ENCODE results near the gene DUSP14. TPM values are rescaled to one million over a fixed set of nuclear protein-coding genes. Genes with fewer than 3 reads are reported as not detected.

DUSP14 gene
- total RNA-seq, 4 donors from 2014 or later: 76.5 to 133 (median 115) TPM

DNA sequence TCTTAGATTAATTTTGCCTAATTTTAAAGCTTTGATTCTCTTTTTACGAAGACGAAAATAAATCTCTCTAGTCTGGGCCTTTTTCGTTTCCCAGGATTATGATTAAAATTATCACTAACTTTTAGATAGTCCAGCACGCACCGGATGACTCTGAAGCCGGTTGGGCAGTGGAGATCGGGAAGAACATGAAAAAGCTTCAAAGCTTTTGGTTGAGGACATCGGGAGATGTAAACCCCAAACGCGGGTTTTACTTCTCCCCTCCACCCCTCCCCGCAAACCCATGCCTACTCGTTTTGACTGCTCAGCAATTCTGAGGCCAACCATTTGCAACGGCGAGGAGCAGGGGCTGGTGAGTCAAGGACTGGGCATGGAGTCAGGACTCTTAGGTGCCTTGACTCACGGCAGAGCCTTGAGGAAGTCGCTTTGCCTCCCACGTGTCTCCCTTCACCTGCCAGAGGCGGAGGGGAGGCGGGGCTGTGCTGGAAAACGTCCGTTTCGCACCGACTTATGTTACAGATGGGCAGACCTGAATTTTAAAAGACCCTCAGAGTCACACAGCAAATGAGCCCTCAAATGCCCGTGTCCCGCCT, 989 bp upstream of the DUSP14 start:
- H3K4me3 ChIP-seq (ENCODE audit: low read depth, poor library complexity, severe bottlenecking): peak overlapping the region; percentile 74
- intact Hi-C loops (cut with DNase I; ENCODE audit: low total_unique reads): no loop called here
- TF ChIP-seq, protein P1, sequence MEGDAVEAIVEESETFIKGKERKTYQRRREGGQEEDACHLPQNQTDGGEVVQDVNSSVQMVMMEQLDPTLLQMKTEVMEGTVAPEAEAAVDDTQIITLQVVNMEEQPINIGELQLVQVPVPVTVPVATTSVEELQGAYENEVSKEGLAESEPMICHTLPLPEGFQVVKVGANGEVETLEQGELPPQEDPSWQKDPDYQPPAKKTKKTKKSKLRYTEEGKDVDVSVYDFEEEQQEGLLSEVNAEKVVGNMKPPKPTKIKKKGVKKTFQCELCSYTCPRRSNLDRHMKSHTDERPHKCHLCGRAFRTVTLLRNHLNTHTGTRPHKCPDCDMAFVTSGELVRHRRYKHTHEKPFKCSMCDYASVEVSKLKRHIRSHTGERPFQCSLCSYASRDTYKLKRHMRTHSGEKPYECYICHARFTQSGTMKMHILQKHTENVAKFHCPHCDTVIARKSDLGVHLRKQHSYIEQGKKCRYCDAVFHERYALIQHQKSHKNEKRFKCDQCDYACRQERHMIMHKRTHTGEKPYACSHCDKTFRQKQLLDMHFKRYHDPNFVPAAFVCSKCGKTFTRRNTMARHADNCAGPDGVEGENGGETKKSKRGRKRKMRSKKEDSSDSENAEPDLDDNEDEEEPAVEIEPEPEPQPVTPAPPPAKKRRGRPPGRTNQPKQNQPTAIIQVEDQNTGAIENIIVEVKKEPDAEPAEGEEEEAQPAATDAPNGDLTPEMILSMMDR (IDR thresholded peaks at IDR 0.05): no peak
- TF ChIP-seq POLR2A (IDR thresholded peaks at IDR 0.05): no peak
- WGBS, 2 donors: 0 to 1% methylated on average over 24 to 25 of the region's 25 CpGs
- DNase-seq (ENCODE audit: low spot score in 2 of 2): peak; percentile 85 to 96

DNA sequence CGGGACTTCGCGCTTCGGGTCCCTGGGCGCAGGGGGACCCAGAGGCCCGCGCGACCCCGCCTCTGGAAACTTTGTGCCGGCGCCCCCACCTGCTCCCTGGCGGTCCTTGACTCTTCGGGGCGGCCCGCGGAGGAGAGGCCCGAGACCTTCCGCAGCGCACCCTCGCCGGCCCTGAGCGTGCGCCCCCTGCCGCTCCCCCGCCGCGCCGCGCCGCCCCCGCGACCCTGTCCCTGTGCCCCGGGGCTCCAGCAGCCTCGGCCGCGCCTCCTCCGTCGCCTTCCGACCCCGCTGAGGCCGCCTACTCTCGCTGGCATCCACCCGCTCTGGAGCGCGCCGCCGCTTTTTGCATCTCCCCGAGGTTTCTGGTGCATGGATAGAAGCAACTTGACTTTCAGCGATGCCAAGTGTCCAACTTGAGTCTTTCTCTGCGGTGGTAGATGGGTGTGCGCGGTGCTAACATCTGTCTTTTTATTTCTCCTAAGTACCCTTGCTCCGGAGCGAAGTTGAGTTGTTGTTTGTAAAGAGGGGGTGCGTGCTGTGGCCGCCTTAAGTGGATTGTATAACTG, 414 bp downstream of the DUSP14 start:
- TF ChIP-seq, protein P1 (IDR thresholded peaks at IDR 0.05): no peak
- TF ChIP-seq POLR2A (IDR thresholded peaks at IDR 0.05): no peak
- WGBS, 2 donors: 0% methylated on average over 14 to 28 of the region's 56 CpGs
- intact Hi-C loops (cut with DNase I; ENCODE audit: low total_unique reads): loop anchor here (10.0 kb wide), 1 partner anchor 65 kb away; no protein-coding TSS in a partner anchor
- H3K4me3 ChIP-seq (ENCODE audit: low read depth, poor library complexity, severe bottlenecking): peak overlapping the region; percentile 50
- DNase-seq (ENCODE audit: low spot score in 2 of 2): peak; percentile 60 to 94

DNA sequence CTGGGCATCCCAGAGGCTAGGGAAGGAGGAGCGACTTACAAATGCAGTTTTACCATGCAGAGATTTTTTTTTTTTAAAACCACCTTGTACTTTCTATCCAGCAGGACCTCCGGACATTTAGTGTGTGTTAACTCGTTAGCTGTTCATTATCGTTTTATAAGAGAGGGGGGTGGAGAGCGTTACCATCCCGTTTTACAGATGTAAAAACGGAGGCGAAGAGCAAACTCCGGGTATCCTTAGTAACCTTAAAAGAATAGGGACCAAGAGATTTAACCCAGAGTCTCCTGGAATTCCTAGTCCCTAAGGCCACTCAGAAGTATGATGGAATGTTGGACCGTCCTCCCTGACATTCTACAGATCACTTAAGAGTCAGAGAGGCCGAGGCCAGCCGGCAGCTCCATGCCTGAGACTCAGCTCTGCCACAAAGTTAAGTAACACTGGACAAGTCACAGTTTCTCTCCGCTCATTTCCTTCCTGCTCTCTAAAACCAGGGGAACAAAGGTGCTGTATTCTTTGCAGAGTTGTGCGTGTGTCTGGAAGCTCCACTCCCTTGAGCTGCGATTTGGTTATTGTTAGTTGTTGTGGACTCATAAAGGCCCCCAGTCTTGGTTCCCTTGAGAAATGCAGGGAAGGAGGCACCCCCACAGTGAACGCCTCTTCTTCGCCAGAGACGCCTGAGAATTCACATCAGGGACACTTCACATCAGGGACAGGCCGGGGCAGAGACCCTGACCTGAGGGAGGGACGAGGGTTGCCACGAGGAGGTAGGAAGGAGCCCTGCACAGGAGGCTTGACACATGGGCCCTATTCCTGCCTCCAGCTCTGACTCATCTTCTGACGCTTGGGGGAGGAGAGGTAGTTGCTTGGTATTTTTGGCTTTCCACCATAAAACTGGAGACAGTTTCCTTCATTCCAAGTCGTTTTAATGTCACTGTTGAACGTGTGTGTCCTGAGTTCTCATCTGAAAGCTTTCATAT, 1.2 kb downstream of the DUSP14 start:
- WGBS, 2 donors: 9 to 10% methylated on average over 24 of the region's 24 CpGs

DNA sequence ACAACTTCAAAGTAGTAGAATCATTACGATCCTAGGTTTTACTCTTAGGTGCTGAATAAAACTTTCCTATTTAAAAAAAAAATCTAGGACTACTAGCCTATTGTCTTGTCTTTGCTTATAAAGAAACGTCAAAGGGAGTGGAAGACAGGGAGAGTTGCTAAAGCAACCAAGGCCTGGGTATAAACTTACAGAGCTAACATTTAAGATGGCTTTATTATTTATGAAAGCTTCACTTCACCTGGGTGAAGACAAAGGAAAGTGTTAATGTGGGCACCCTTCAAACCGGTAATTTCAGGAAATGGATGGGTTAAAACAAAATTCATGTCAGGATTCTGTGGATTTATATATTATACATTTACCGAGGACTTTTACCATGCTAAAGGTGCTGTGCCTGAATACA, 2.5 kb downstream of the DUSP14 start:
- intact Hi-C loops (cut with DNase I; ENCODE audit: low total_unique reads): loop anchor here (10.0 kb wide), 1 partner anchor 63 kb away; no protein-coding TSS in a partner anchor

More for the DNA sequence above, 1.2 kb downstream of the DUSP14 start:
- peak in 1 of 2 donors; percentile 58 for DNase-seq (ENCODE audit: low spot score in 2 of 2)
- TF ChIP-seq, protein P1 (IDR thresholded peaks at IDR 0.05): no peak
- no peak for TF ChIP-seq POLR2A (IDR thresholded peaks at IDR 0.05)
- intact Hi-C loops (cut with DNase I; ENCODE audit: low total_unique reads): loop anchor here (10.0 kb wide), 1 partner anchor 64 kb away; no protein-coding TSS in a partner anchor
- no peak overlapping the region for H3K4me3 ChIP-seq (ENCODE audit: low read depth, poor library complexity, severe bottlenecking)

More for the DNA sequence above, 2.5 kb downstream of the DUSP14 start:
- 31 to 47% methylated on average over 4 of the region's 4 CpGs for WGBS, 2 donors
- no peak for TF ChIP-seq POLR2A (IDR thresholded peaks at IDR 0.05)
- TF ChIP-seq, protein P1 (IDR thresholded peaks at IDR 0.05): no peak
- DNase-seq (ENCODE audit: low spot score in 2 of 2): no peak
- H3K4me3 ChIP-seq (ENCODE audit: low read depth, poor library complexity, severe bottlenecking): no peak overlapping the region
